M059J (cell line): Measurements from ENCODE around the gene CDH13. TPM values are rescaled to one million over a fixed set of nuclear protein-coding genes. Genes with fewer than 3 reads are reported as not detected.
A peak's percentile ranks its signal among the peaks of the same experiment; 100 is the strongest.

Source experiments
- DNase-seq: peaks from one replicate; pipeline ENCODE4 v3.0.0-alpha.2; 2012; ENCODE audit warnings: low read depth
- total RNA-seq: library from RNA; depleted of rRNA; stranded (reverse); fragments of >200 nt; shearing (Covaris generic); gene quantifications from 2 replicates; pipeline ENCODE4 v1.2.3, GENCODE V29; 2014

Gene CDH13
- total RNA-seq, 1 experiment from 2014 or later = 61.5 TPM

DNA sequence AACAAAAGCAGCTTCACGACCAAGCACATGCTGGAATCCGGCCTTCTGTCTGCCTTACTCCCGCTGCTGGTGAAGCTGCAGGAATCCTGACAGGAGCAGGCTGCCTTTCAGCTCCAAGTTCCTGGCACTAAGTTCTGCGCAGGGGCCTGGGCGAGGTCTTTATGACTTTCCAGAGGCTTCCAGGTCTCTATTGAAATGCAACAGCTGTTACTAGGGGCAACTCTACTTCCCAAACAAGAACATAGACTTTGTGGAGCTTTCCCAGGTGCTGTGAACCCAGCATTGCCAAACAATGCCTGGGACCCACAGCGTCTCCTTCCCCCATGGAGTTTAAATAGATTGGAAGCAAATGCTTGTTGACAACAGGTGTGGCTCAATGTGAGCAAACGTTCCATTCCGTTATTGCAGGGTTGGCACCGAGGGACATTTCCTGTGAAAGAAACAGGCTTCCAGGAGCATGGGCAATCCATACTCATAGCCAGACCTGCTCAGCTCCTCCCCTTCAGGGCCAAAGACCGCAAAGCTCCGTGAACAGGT, 156.0 kb downstream of the CDH13 start:
- no peak for DNase-seq

DNA sequence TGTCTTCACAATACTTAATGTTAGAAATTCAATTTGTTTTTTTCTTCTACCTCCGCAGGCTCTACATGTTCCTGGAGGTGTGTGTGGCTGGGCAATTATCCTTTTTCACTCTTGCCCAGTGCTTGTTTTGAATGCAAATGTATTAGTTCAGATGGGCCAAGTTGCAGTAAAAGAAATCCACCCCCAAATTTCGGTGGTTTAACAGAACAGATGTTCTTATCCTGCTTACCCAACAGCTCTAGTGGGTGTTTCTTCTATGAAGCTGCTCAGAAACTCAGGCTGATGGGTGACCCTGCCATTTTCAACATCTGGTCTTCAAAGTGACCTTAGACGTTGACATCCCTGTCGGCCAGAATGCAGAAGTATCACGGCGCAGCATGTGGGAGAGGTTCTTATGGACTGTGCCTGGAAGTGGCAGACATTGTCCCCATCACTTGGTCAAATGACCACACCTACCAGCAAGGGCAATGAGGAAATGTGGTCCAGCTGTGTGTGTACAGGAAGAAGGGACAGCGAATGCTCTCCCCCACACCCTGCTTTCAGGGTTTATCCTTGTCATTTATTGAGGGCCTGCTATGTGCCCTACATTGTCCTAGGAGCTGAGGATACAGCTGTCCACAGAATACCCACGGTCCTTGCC, 157.3 kb downstream of the CDH13 start:
- DNase-seq = no peak

- DNase-seq = no peak
These were observed 157.8 kb downstream of the CDH13 start for GRCh38 chr16:82784573-82784968.

GRCh38 chr16:82788225-82788624, 161.5 kb downstream of the CDH13 start:
- no peak for DNase-seq

DNA sequence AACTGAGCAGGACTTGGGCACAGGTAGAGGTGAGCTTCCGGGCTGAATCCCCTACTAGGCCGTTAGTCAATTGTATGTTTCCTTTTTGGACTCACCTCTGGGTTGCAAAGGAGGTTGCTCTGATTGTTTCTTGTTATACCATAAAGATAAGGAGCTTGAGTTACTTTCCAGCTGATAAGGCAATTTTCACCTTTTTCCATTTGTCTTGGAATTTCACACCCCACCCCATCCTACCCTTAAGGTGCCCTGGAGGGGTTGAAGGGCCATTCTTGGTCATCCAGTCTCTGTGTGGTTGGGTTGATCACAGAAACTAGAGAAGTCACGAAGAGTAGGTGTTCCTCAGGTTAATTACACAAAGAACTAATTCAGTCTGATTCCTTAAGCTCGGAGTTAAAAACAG, 162.2 kb downstream of the CDH13 start:
- DNase-seq = no peak

GRCh38 chr16:82792693-82793092, 165.9 kb downstream of the CDH13 start:
- DNase-seq = no peak

GRCh38 chr16:82793528-82794245, 166.9 kb downstream of the CDH13 start:
- DNase-seq = no peak

DNA sequence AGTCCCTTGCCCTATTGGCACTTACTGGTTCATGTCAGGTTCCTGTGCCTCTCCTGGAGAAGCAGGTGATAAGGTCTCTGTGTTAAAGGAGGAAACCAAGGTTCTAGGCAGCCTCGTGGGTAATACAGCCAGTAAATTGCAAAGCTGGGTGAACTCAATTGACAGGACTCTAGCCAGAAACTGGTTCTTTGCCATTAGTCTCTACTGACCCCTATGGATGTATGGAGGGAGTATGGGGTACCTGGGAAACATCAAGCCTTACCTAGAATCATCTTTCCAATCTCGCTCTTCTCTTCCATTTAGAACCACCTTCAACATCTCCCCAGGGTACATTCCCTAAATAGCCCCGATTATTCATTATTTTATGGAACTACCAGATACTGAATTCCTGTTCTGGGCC, 169.3 kb downstream of the CDH13 start:
- DNase-seq = no peak

DNA sequence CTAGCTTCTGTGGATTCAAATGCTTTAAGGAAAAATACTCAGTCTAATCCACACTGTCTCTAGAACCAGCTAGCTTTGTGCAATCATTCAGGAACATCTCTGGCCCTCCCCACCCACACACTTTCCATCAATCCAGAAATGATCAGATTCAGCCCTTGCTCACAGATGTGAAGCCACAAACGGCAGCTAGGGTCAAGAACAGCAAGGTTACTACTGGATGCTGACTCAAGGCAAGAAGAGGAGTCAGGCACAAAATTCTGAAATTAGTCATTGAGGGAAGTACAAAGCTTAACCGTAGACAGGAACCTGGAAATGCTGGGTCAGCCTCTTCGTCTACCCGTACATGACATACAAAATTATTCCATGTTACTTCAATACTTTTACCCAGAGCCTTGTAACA, 174.6 kb downstream of the CDH13 start:
- peak; percentile 41 for DNase-seq

DNA sequence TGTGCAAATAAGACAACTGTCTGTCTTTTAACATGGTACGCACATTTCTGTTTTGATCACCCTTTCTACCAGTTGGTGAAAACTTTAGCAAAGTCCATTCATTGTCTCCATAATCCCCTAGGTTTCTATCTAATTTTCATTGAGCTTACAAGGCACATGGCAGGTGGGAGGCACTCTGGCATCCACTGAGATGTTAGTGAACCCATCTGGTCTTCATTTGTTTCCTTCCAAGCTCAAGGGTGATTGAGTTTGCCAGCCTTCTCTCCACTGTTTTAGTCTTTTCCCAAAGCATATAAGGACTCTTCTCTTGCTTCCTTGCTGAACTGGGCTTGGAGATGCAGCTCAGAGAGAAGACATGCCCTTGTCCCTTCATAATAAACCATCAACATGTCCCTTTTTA, 179.1 kb downstream of the CDH13 start:
- no peak for DNase-seq

DNA sequence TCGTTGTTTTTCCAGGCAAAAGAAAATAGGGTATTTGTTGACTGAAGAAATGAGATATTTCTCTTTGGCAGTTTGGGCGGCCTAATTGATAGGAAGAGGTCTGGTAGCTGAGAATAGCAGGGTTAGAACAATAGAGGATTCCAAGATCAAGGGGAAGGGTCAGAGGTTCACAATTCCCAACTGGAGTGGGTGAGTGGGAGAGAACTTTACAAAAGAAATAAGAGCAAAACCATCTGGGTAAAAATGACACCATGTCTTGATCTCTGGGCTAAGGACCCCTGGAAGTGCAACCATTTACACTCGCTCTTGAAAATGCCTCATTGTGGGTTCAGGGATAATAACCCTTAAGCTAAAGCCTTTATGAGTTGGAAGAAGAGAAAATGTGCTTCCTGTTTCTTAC, 180.5 kb downstream of the CDH13 start:
- no peak for DNase-seq

DNA sequence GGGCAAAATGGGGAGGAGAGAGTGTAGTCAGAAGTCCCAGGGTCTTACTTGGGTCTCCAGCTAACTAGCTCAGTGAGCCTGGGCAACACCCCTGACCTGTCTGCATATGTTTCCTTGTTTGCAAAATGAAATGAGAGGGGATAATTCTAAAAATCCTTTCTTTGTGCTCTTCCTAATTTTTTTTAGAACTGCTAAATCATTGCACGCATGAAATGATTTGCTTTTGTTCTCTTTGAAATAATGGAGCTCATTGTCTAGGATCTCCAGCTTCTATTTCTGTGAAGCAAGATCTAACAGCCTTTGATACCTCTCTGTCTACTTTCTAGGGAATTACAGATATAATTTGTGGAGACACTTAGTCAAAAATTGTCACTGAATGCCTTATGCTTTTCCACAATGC, 181.3 kb downstream of the CDH13 start:
- DNase-seq = no peak

DNA sequence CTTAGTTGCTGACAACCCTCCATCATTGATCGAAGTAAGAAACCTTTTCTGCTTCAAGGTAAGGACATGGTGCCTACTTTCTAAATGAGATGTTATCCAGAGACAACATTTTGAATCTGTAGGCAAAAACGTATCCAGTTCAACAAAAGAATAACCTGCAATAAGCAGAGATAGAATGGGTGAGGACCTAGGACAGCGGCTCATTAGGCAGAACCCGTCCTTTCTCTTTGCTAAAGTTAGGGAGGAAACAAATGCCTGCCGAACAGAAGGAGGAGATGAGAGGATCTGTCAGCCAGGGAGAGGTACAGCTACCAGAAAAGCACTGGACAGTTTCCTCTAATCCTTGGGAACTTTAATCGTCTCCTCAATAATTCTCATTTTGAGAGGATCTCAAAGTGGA, 183.3 kb downstream of the CDH13 start:
- no peak for DNase-seq

DNA sequence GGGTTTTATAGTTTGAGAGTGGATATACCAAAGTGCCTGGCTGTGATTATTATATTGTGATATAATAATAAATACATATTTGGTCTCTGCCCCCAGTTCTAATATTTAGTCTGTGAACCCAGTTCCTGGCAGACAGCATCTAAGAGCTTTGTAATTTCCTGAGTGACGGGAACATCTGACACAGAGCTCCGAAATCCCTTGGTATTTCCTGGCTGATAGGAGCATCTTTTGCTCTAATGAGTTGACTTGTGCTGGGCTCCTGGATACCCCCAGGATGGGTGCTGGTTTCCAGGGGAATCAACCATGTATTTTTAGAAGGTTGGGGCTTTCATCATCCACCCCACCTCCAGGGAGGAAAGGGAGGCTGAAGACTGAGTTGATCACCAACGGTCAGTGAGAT, 187.3 kb downstream of the CDH13 start:
- no peak for DNase-seq

DNA sequence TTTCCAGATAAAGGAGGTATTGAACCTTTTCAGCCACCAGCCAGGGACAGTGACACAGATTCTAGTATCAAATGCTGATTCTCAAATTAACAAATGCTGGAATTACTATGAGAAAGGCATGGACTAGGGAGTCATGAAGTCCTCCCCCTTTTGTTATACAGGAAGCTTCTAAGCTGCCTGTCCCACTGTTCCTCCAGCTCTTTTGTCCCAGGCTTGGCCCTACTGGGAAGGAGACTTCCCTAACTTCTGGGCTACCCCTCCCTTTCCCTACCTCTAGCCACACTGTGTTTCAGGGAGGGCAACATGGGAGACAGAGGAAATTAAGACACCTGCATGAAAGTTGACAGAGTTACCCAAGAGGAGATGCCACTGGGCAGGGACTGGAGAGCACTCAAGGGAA, 192.5 kb downstream of the CDH13 start:
- DNase-seq = no peak

GRCh38 chr16:82820855-82821254, 194.1 kb downstream of the CDH13 start:
- DNase-seq = no peak

- peak; percentile 15 for DNase-seq
These were observed 197.6 kb downstream of the CDH13 start for GRCh38 chr16:82824408-82824807.

DNA sequence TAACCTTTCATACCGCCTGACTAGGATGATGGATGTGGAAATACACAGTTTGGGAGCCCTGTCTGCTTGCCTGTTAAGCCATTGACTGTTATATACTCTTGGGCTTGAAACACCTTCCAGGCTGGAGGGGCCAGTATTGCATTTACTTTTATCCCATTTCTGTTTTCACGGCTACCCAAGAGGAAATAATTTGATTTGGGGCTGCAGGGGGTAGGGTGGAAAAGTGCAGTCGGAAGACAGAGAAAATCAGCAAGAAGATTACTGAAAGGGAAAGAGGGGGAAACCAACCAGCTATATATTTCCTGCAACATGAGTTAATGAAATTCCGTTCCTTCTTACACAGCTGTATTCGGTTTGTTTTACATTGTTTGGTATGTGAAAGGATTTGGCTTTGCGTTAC, 202.5 kb downstream of the CDH13 start:
- DNase-seq = no peak

DNA sequence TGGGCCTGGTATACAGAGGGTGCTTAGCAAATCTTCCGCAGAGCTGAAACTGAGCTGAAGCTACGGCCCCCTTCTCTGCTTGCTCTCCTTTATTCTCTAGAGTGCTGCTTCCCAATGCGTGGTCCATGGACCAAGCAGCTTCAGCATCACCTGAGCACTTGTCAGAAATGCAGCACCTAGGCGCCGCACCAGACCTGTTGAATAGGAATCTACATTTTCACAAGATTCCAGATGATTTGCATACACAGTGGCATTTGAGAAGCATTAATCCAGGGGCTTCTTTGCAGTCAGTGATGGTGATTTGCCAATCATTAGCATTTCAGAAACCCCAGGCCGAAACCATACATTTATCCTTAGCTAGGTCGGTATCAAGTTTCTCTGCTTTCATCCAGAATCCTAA, 204.2 kb downstream of the CDH13 start:
- DNase-seq = no peak

GRCh38 chr16:82832821-82833220, 206.1 kb downstream of the CDH13 start:
- peak; percentile 44 for DNase-seq

DNA sequence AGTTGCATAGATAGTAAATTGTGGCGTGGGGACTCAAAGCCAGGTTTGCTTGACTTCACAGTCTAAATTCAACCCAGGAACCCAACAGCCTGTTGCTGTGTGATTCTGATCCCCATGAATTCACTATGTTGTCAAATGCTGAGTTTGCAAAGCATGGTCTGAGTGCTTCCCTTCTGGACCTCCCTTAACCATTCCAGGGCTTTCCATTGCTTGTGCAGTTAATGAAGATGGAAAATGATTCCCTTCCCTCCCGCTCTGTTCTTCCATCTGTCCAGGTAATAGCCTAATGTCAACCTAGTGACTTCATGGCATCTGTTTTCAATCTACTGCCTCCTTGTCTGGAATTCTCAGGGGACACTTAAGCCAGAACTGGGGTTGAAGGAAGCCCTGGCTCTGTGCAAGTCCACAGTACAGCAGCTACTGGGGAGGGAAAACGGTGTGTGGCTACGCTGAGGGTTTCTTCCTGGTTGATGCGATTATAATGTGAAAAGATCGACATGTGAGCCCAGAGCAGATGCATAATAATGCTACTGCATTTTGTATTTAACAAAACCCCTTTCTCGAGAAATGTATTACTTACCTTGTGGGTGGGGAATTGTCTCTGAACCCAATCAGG, 206.7 kb downstream of the CDH13 start:
- DNase-seq = no peak

GRCh38 chr16:82834151-82834815, 207.5 kb downstream of the CDH13 start:
- no peak for DNase-seq
